GM21529 (cell line): ENCODE results near the gene TSPAN1.
"Not testable (repeated sequence)": the region's sequence is repeated elsewhere in the genome, so short reads cannot be mapped to it uniquely, and the experiment has no call there.

Source experiments
- ATAC-seq: cut with Tn5 transposase; IDR thresholded peaks from one replicate; pipeline ENCODE4 v1.9.1; 2021; ENCODE audit not compliant: unreplicated experiment

The TSPAN1 gene

GRCh38 chr1:46215504-46215903 is 40.6 kb downstream of the TSPAN1 start:
- no peak for ATAC-seq

GRCh38 chr1:46218443-46218842 is 43.6 kb downstream of the TSPAN1 start:
- no peak for ATAC-seq

GRCh38 chr1:46219551-46220520 is 44.9 kb downstream of the TSPAN1 start:
- no peak for ATAC-seq

GRCh38 chr1:46220808-46221207 is 45.9 kb downstream of the TSPAN1 start:
- ATAC-seq, result no peak

GRCh38 chr1:46221749-46222148 is 46.9 kb downstream of the TSPAN1 start:
- ATAC-seq, result no peak

GRCh38 chr1:46223055-46223454 is 48.2 kb downstream of the TSPAN1 start:
- ATAC-seq, result not testable (repeated sequence)

GRCh38 chr1:46223472-46223943 is 48.6 kb downstream of the TSPAN1 start:
- ATAC-seq, result peak; percentile 88

GRCh38 chr1:46224966-46225365 is 50.1 kb downstream of the TSPAN1 start:
- ATAC-seq, result no peak

GRCh38 chr1:46231231-46231630 is 56.3 kb downstream of the TSPAN1 start:
- ATAC-seq, result not testable (repeated sequence)
